Tibial nerve (tissue), 4 donors: ENCODE data around the gene RGS6. TPM values are rescaled to one million over a fixed set of nuclear protein-coding genes. Genes with fewer than 3 reads are reported as not detected.

Experiments used
- DNase-seq, 2 donors: peaks; one replicate each; pipeline ENCODE4 v3.0.0-alpha.2; 2019; ENCODE audit warnings: low spot score in 2 of 2
- H3K27ac ChIP-seq, 4 donors: fragments of 200-600 bp; sonication (generic) in 3 of 4; one replicate each; pipeline ENCODE4 v1.5.1; 2017 to 2019; ENCODE audit warnings: mild to moderate bottlenecking in 1 of 4
- H3K27me3 ChIP-seq, 2 donors: fragments of 200-600 bp; sonication (generic) in 1 of 2; one replicate each; pipeline versions ENCODE4 v1.5.1 to v1.6.0; 2017 to 2019
- H3K36me3 ChIP-seq, 3 donors: fragments of 200-600 bp; sonication (generic); one replicate each; pipeline ENCODE4 v1.5.1; 2018 to 2019
- H3K4me1 ChIP-seq, 4 donors: fragments of 200-600 bp; sonication (generic) in 3 of 4; one replicate each; pipeline ENCODE4 v1.5.1; 2017 to 2019
- H3K4me3 ChIP-seq, 4 donors: fragments of 200-600 bp; sonication (generic) in 3 of 4; one replicate each; pipeline ENCODE4 v1.5.1; 2017 to 2019; ENCODE audit warnings: mild to moderate bottlenecking in 1 of 4, moderate library complexity in 1 of 4
- H3K9me3 ChIP-seq, 4 donors: fragments of 200-600 bp; sonication (generic) in 3 of 4; one replicate each; pipeline ENCODE4 v1.5.1; 2017 to 2019
- CTCF ChIP-seq, 5 experiments: fragments of 200-600 bp in 3 of 5; fragments of 450-650 bp in 2 of 5; sonication (generic) in 3 of 5; IDR thresholded peaks; one replicate each; pipeline ENCODE4 v1.5.1; 2016 to 2019; ENCODE audit warnings: antibody characterized with exemption in 5 of 5, mild to moderate bottlenecking in 3 of 5, moderate library complexity in 2 of 5
- EP300 ChIP-seq, 2 donors: sonication (generic); formaldehyde crosslinking; IDR thresholded peaks; one replicate each; pipeline ENCODE4 v1.6.1; 2017; ENCODE audit warnings: antibody characterized with exemption in 2 of 2, mild to moderate bottlenecking in 1 of 2
- POLR2A ChIP-seq, 2 donors: fragments of 450-650 bp; IDR thresholded peaks; one replicate each; pipeline ENCODE4 v1.6.1; 2017; ENCODE audit warnings: antibody characterized with exemption in 2 of 2, mild to moderate bottlenecking in 2 of 2, moderate library complexity in 2 of 2
- WGBS, 2 donors: methylation state at CpG; one replicate each; pipeline ENCODE4 v1.1.5; 2018; 5-methylcytosine and 5-hydroxymethylcytosine counted together
- total RNA-seq, 4 donors: library from RNA; depleted of rRNA; stranded (reverse); fragments of >200 nt; gene quantifications; one replicate each; pipeline ENCODE4 v1.1.0, GENCODE V29; 2016

The RGS6 gene
- total RNA-seq, 4 donors from 2014 or later, result 43.5 to 67.2 (median 54.7) TPM

DNA sequence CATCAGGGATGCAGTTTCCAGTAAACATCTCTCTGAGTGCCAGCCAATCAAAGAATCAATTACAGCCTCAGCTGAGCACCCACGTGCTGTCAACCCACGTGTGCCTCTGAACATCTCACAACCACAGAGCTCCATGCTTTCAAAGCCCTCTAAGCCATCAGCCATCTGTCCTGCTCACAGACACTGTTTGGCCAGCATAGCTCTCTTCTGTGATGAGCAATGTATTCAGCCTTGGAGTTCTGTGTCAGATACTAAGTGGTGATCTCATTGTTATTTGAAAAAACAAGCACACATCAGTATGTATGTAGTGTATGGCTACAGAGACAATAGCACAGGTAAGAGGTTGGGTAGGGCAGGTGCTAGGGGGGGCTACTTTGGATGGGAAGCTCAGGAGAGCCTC is 94.3 kb downstream of the RGS6 start:
- H3K4me1 ChIP-seq, result peaks cover 0 to 20% (median 0%) of the 10 kb centered on the region in 4 donors
- no peak for DNase-seq
- H3K4me3 ChIP-seq, result no peak overlapping the region
- H3K27ac ChIP-seq, result no peak overlapping the region
- H3K27me3 ChIP-seq, result no peaks in the 10 kb centered on the region
- 17 to 25% methylated on average over 2 of the region's 2 CpGs for WGBS, 2 donors
- H3K36me3 ChIP-seq, result no peaks in the 10 kb centered on the region
- TF ChIP-seq EP300 (IDR thresholded peaks at IDR 0.05) (no peak), CTCF (IDR thresholded peaks at IDR 0.05) (no peak), POLR2A (IDR thresholded peaks at IDR 0.05) (no peak)
- H3K9me3 ChIP-seq, result peaks cover 0 to 20% (median 0%) of the 10 kb centered on the region in 4 donors

- no peak overlapping the region for H3K4me3 ChIP-seq
- DNase-seq, result no peak
- H3K27me3 ChIP-seq, result no peaks in the 10 kb centered on the region
- no peak for TF ChIP-seq CTCF (IDR thresholded peaks at IDR 0.05)
- 75 to 81% methylated on average over 1 of the region's 1 CpG for WGBS, 2 donors
- H3K9me3 ChIP-seq, result peaks cover 0 to 20% (median 0%) of the 10 kb centered on the region in 4 donors
- no peak overlapping the region for H3K27ac ChIP-seq
- H3K36me3 ChIP-seq, result no peaks in the 10 kb centered on the region
- H3K4me1 ChIP-seq, result peaks cover 0 to 20% (median 0%) of the 10 kb centered on the region in 4 donors
Observed at GRCh38 chr14:72027061-72027460, 94.8 kb downstream of the RGS6 start.

DNA sequence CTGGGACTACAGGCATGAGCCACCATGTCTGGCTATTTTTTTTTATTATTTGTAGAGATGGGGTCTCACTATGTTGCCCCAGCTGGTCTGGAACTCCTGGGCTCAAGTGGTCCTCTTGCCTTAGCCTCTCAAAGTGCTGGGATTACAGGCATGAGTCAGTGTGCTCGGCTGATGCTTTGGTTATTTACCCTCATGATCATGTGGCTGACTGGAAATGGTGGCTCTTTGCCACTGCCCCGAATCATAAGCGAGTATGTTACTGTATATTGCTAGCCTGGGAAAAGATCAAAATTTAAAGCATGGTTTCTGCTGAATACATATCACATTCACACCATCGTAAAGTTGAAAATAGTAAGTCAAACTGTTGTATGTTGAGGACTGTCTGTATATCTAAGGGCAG is 101.1 kb downstream of the RGS6 start:
- WGBS, 2 donors, result 80 to 86% methylated on average over 4 of the region's 4 CpGs
- H3K4me3 ChIP-seq, result no peak overlapping the region
- no peak for DNase-seq
- peaks cover 0 to 20% (median 0%) of the 10 kb centered on the region in 4 donors for H3K9me3 ChIP-seq
- no peaks in the 10 kb centered on the region for H3K4me1 ChIP-seq
- H3K36me3 ChIP-seq, result no peaks in the 10 kb centered on the region
- TF ChIP-seq POLR2A (IDR thresholded peaks at IDR 0.05) (no peak), EP300 (IDR thresholded peaks at IDR 0.05) (no peak), CTCF (IDR thresholded peaks at IDR 0.05) (no peak)
- no peak overlapping the region for H3K27ac ChIP-seq
- H3K27me3 ChIP-seq, result no peaks in the 10 kb centered on the region

- no peak for DNase-seq
- Histone ChIP-seq H3K27me3 (no peaks in the 10 kb centered on the region), H3K4me3 (no peak overlapping the region), H3K9me3 (peaks cover 0 to 14% (median 0%) of the 10 kb centered on the region in 4 donors), H3K27ac (no peak overlapping the region), H3K4me1 (no peaks in the 10 kb centered on the region), H3K36me3 (no peaks in the 10 kb centered on the region)
- TF ChIP-seq EP300 (IDR thresholded peaks at IDR 0.05) (no peak), CTCF (IDR thresholded peaks at IDR 0.05) (no peak), POLR2A (IDR thresholded peaks at IDR 0.05) (no peak)
Observed at GRCh38 chr14:72040528-72040927, 108.3 kb downstream of the RGS6 start.

GRCh38 chr14:72045271-72045670 is 113.0 kb downstream of the RGS6 start:
- Histone ChIP-seq H3K9me3 (peaks cover 0 to 9% (median 0%) of the 10 kb centered on the region in 4 donors), H3K4me1 (no peaks in the 10 kb centered on the region), H3K27ac (no peak overlapping the region), H3K27me3 (no peaks in the 10 kb centered on the region), H3K4me3 (no peak overlapping the region), H3K36me3 (no peaks in the 10 kb centered on the region)
- DNase-seq, result no peak
- TF ChIP-seq EP300 (IDR thresholded peaks at IDR 0.05) (no peak), CTCF (IDR thresholded peaks at IDR 0.05) (no peak), POLR2A (IDR thresholded peaks at IDR 0.05) (no peak)
- WGBS, 2 donors, result 86 to 95% methylated on average over 2 of the region's 2 CpGs
